HPDE6-E6E7 (cell line): ENCODE measurements around the gene MTF2.
"Not testable (repeated sequence)": the region's sequence is repeated elsewhere in the genome, so short reads cannot be mapped to it uniquely, and the experiment has no call there.

Source experiments
- DNase-seq: peaks from one replicate; pipeline ENCODE4 v3.0.0; 2011; ENCODE audit warnings: missing footprints; ENCODE audit errors: extremely low spot score

Gene MTF2

DNA sequence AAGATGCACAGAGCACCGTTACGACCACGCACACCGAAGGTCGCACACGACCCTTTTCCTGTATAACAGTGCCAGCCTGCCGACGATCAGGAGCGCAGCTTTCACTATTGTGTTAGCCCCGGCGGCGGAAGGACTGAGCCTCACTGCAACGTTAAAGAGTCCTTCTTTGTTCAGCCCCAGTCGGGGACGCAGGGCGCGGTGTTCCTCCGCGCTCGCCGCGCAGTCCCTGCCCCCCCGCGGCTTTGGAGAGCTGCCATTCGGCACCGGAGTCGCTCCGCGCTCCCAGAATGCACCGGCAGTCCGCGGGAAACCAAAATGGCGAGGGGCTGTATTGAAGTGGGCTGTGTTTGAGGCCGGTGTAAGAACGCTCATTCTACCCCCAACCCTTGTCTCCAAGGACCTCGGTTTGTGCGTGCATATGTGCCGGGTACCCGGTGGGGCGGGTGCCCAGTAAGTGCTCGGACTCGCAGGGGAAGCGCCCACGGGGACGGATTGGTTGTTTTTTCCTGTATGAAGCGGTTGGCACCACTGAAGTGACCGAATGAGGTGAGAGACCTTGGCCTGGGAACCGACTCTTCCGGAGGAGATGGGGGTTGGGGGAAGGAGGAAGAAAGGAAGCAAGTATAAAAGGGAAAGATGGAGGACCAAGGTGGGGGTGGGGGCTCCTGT lies at the start of gene MTF2:
Gene MTF2 (plus strand): TSS at position 298 of the 669 bp plus-strand sequence. CDS start 244 bp downstream, at position 542.
- DNase-seq, result peak; percentile 88

DNA sequence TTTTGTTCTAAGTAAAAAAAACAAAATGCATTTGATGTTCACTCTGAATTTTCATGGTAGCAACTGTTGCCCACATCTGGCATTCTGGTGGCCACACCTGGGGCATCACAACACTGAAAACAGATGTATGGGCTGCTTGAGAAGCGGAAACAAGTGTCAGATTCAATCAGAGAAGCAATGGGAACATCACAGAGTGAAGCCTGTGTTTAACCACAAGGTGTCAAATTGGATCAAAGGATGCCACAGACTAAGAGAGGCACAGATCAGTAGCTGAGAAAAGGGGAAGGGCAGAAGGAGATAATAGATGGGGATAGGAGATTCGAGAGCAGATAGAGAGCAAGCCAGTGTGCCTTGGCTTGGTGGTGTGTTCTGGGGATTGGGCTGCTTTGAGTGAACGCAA lies 49.8 kb upstream of the MTF2 start:
- DNase-seq, result no peak

DNA sequence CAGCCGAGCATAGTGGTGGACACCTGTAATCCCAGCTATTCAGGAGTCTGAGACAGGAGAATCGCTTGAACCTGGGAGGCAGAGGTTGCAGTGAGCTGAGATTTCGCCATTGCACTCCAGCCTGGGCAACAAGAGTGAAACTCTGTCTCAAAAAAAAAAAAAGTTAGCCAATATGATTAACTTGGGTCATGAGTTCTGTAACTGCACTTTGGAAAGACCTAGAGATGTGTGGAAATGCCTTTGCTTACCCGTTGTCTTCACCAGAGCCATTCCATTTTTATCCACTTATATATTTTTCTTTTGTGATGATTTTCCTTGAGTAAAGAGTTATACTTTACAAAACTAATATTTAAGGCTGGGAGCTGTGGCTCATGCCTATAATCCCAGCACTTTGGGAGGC lies 48.9 kb upstream of the MTF2 start:
- not testable (repeated sequence) for DNase-seq

DNA sequence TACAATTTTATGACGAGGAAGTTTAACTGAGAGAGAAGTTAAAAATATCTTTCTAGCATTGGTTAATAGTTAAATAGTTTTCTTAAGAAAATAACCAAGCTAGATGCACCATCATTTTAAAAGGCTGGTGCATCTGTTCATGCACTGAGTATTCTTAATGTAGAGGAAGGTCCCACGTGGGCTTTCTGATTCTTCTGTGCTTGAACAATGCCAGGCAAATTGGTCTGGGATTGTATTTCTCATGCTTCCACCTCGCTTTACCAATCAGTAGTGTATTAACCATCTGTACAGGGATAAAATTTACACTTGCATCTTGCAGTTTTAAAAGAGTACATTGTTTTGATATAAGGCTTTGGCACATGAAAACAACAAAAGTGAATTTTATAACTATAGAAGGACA lies 47.4 kb upstream of the MTF2 start:
- no peak for DNase-seq

DNA sequence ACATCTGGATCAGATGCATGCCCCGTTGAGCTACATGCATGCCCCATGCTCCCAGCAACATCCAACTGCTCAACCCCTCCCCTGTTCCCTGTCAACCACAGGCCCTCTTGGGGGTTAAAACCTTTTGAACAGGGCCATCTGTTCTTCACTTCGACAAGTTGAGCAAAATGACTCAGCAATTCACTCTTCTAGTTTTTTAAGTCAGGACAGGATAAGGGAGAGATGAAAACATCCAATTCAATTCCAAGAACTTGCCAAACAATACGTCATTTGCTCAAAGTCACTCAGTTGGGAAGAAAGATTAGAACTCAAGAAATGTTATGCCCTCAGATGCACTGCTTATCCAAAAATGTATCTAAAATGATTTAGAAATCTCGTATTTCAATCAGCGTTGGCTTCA lies 46.1 kb upstream of the MTF2 start:
- DNase-seq, result no peak

DNA sequence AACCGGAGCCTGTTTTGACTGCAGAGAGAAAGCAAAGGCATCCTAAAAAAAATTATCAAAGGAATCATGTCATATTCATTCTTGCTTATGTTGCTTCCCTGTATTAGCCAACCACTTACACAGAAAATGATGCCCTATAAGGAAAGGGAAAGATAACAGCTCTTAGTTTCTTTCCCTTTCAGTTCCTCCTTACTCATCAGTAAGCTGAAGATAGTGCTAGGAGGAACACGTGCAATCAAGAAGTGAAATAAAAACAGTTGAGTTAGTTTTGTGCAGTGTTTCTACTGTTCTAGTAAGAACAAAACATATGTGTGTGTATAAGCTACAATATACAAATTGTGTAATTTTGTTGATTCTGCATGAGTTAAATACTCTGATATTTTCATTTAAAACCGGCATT lies 45.3 kb upstream of the MTF2 start:
- DNase-seq, result no peak

DNA sequence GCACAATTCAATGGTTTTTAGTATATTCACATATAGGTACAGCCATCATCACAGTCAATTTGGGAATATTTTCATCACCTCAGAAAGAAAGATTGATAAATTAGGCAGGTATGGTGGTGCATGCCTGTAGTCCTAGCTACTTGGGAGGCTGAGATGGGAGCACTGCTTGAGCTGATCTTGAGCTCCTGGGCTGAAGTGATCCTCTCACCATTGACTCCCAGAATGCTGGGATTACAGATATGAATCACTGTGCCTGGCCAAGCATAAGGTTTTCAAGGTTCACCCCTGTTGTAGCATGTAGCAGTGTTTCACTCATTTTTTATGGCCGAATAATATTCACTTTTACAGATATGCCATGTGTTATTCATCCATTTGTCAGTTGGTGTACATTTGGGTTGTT lies 44.7 kb upstream of the MTF2 start:
- no peak for DNase-seq

DNA sequence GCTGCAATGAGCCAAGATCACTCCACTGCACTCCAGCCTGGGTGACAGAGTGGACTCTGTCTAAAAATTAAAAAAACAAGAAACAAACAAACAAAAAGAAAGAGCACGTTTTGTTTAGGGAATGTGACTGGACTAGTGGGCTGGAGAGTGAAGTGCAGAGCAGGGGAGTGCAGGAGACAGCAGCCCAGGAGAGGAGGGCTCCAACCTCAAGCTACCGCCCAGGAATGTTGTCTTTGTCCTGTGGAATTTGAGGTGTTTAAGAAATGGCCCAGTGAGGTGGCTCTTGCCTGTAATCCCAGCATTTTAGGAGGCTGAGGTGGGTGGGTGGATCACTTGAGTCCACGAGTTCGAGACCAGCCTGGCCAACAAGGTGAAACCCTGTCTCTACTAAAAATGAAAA lies 42.4 kb upstream of the MTF2 start:
- no peak for DNase-seq

DNA sequence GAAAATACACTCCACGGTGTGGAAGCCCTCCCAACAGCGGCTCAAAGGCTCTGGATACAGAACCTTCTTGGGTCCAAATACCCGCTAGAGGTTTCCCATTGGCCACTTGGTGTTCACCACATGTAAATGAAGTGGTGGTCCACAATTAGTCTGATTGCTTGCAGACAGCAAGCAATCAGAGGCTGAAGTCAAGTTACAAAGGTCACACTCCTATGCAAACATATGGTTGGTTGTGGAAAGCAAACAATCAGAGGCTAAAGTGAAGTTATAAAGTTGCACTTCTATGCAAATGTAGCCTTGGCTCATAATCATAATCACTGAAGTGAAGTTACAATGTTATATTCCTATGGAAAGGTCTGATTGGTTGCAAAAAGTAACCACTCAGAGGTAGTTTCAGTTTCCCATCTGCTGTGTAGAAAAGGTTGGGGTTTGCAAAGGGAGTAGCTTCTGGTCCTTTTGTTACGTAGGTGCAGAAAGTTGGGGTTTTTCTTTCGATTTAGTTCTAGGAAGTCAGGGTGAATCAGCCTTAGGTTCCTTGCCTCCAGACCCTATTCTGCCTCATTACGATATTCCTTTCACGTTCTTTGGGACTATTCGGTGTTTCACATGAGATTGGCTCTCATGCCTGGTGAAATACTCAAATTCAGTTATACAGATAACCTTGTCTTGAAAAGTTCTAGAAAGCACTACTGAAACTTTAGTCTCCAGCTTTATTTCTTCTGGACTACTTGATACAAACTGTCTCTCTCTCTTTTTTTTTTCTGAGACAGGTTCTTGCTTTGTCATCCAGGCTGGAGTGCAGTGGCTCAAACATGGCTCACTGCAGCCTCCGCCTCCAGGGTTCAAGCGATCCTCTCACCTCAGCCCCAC lies 36.7 kb upstream of the MTF2 start:
- no peak for DNase-seq

DNA sequence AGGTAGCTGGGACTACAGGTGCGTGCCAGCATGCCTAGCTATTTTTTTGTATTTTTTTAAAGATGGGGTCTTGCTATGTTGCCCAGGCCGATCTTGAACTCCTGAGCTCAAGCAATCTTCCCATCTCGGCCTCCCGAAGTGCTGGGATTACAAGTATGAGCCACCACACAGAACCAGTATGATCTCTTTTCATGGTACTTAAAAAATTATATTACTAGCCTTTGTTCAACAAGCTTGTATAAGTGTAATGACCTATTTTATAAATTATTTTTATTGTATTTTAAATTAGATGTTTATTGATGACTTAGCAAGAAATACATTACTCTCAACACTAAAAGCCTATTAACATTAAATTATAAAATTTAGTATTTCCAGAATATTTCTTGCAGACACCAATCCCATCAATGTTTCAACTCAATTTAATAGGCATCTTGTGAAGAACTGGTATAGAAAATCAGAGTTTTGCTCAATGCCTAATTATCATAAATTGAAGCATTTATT lies 36.0 kb upstream of the MTF2 start:
- DNase-seq, result no peak

DNA sequence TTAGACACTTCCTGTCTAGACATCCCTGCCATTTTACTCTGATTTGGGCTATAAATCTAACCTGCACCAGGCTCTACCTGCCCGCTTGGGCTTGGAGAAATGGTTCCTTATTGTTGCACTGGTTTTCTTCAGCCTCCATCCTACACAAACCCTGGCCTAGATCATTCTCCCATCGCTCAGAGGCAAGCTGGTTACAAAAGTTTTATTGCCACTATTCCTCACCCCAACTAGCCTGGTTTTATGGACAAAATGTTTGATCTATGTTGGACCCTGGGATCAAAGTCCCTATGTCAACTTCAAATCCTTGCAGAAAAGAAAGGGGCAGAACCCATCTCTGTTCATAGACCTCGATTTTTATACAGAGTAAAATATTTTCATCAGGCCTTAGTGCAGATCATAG lies 31.5 kb upstream of the MTF2 start:
- no peak for DNase-seq

DNA sequence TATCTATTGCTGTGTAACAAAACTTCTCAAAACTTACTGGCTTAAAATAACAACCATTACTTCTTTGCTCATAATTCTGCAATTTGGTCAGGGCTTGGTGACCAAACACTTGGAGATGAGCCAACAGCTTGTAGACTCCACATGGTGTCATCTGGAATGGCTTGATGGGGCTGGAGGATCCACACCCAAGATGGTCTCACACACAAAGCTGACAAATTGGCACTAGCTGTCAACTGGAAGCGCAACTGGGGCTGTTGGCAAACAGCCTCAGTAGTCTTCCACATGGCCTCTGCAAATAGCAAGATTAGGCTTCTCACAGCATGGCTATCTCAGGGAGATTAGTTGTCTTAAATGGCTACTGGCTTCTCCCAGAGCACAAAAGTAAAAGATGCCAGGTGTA lies 27.1 kb upstream of the MTF2 start:
- no peak for DNase-seq

DNA sequence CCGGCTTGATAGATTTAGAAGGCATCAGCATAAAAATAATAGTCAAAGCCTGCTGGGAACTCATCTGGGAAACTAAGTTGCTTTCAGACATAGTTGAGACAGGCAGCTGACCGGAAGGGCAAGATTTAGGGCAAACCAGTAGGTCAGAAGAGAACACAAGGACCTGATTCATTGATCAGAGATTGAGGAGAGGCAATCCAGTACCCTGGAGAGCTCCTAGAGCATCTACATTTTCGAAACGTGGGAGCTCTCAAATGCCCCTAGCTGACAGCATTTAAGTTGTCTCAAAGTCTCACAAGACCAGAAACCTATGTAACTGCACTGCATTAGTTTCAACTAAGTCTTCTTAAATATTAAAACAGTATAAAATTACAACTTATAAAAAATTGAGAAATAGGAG lies 22.9 kb upstream of the MTF2 start:
- DNase-seq, result no peak

DNA sequence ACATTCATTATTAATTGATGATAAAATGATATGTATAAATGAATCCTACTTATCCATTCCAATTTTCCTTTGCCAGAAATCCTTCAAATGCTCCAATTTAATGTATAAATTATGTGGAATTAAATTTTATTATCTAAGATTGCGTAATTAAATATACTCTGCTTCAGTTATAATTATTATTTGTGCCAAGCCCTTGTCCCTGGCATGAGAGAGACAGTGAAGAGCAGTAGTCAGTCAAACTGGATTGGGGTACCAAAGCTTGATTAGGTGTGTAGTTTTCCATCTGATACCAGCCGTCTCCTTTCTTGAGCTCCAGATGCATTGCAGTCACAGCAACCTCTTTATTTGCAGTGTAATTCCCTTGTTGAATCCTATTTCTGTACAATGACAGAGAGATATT lies 22.4 kb upstream of the MTF2 start:
- DNase-seq, result no peak

DNA sequence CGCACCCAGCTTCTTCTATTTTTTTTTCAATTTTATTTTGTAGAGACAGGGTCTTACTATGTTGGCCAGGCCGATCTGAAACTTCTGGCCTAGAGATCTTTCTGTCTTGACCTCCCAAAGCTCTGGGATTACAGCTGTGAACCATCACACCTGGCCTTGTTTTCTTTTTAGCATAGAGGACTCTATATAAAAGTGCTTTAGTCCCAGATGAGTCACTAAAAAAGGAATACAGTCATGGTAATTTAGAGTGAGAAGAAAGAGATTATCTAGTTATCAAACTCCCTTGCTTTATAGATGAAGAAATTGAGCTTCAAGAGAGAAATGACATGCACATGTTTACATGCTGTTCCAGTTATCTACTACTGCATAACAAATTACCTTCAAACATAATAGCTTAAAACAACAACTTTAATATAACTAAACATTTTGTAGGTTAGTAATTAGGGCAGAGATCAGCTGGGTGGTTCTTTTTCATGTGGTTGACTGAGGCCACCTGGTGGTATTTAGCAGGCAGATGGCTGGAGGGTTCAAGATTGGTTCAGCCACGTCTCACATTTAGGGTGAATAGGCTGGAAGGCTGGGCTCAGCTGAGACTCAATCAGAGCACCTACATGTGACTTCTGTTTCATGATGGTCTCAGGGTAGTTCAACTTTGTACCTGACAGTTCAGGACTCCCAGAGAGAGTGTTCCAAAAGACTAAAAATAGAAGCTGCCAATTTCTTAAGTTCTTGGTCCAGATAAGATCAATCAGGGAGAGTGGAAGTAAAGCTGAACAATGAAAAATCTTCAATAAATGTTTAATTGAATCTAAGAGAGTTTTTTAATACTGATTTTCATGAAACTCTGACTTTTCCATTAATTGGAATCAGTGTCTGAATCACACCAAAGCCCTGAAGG lies 16.9 kb upstream of the MTF2 start:
- DNase-seq, result peak; percentile 53

DNA sequence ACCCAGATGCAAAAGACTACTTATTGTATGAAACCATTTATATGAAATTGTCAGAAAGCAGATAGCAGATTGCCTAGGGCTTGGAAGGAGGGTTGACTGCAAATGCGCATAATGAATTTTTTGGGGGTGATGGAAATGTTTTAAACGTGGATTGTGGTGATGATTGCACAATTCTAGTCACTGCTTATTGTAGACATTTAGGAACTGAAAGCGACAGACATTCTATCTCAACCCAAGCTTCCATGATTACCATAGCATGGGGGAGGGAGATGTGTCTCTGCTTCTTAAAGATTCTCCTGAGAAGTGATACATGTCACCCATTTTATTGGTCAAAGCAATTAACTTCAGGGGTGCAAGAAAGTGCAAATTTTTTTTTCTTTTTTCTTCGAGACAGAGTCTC lies 2.8 kb upstream of the MTF2 start:
- no peak for DNase-seq

DNA sequence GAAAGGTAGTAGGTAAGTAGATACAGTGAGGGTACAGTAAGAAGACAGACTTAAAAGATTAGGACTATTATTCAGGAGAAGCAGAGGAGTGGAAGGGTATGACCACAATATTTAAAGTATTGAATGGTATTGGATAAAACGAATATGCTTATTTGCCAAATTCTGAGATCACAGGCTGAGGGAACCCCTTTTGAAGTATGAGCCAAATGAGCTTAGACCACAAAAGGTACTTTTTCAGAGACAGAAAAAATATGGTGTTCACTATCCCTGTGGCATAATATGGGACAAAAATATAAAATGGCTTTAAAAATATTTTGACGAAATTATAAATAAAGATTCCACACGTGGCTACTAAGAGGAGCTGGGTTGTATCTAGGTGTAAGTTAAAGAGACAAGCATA lies 880 bp upstream of the MTF2 start:
- no peak for DNase-seq

DNA sequence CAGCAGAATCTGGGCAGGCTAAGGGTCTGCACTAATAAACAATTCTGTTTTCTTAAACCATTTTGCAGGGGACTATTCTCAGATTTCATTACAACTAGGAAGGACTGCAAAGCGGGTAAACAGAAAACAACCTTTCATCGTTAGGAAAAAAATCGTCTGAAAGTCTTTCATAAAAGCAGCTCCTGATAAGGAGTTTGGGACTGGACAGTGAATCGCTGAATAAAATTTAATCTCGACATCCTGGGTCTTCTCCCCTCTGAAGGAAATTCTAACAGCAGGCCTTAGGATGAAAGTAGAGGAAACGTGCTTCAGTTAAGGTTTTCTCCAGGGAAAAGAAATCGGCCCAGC lies 471 bp upstream of the MTF2 start:
- DNase-seq, result no peak

DNA sequence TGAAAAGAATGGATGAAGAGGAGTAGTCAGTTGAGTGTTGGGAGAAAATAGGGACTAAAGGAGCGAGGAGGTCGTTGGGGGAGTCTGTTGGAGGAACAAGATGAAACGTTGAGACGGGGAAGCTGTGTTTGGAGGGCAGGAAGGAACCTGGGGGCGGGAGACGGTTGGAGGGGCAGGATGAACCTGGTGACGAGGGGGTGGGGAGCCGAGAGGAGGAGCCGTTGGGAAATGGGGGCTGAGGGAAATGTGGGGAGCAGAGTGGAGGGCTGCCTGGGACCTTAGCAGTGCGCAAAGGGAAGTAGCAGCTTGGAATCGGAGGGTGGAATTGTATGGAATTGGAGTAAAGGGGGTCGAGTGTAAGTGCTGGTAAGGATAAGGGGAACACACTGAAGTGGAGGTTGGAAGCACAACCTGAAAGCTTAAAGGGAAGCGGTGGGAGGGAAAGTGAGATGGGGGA lies 630 bp downstream of the MTF2 start:
- DNase-seq, result no peak

DNA sequence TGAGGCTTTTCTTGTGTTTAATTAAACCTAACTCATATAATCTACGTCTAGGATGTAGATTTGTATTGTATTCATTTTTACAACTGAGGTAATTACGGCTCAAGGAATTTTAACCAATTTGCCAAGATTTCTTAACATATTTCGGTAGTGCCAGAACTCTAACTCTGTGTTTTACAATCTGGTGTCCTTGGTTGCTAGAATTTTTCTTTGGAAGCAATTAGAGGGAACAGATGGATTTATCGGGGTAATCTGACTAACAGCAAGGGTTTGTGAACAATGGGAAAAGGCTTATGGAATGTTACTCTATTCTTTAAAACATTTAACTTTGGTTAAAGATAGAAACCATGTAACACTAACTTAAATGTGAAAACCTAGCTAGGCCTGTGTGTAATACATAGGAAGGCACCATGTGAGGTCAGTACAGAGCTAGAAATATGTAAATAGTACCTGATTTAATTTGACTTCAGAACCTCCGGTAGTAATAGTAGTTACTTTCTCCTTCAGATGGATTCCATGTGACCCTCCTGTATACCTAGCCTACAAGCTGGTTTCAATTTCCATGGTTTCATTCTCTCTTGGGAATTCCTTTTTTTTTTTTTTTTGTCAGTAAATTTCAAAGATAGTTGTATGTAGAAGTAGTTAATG lies 1.2 kb downstream of the MTF2 start:
- DNase-seq, result peak; percentile 55

DNA sequence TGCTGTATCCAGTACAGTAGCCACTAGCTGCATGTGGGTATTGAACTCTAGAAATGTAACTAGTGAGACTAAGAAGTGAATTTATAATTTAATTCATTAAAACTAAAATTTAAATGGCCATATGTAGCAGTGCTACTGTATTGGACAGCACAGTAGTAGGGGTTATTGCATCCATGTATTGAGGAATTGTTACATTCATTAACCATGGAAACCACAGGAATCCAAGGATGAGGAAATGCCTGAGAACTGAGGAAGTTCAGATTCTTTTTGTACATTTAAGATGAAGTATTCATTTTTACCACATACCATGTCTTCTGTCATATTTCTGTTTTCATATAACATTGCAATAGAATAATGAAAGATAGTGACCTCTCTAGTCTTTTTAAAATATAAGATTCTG lies 2.6 kb downstream of the MTF2 start:
- no peak for DNase-seq

DNA sequence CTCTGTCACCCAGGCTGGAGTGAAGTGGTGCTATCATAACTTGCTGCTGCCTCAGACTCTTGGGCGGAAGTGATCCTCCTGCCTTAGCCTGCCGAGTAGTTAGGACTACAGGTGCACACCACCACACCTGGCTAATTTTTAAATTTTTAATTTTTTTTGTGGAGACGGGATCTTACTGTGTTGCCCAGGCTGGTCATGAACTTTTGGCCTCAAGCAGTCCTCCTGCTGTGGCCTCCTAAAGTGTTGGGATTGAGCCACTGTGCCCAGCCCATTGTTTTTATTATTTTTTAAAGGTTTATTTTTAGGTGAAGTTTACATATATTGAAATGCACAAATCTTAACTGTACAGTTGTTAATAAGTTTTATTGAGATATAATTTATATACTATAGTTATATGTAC lies 3.2 kb downstream of the MTF2 start:
- no peak for DNase-seq
